ENCODE measurements around the gene MDN1.
A peak's percentile ranks its signal among the peaks of the same experiment; 100 is the strongest.

The MDN1 gene

GRCh38 chr6:89793586-89793985 is 26.0 kb downstream of the MDN1 start:
- in situ Hi-C loops (cut with HindIII; ENCODE audit: low sequenced_read_pairs): no loop called here
- TF ChIP-seq, protein P1, sequence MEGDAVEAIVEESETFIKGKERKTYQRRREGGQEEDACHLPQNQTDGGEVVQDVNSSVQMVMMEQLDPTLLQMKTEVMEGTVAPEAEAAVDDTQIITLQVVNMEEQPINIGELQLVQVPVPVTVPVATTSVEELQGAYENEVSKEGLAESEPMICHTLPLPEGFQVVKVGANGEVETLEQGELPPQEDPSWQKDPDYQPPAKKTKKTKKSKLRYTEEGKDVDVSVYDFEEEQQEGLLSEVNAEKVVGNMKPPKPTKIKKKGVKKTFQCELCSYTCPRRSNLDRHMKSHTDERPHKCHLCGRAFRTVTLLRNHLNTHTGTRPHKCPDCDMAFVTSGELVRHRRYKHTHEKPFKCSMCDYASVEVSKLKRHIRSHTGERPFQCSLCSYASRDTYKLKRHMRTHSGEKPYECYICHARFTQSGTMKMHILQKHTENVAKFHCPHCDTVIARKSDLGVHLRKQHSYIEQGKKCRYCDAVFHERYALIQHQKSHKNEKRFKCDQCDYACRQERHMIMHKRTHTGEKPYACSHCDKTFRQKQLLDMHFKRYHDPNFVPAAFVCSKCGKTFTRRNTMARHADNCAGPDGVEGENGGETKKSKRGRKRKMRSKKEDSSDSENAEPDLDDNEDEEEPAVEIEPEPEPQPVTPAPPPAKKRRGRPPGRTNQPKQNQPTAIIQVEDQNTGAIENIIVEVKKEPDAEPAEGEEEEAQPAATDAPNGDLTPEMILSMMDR (IDR thresholded peaks at IDR 0.05; ENCODE audit: low read depth, low read length, missing control alignments): no peak
- DNase-seq (ENCODE audit: low read depth): peak; percentile 26
- H3K4me3 ChIP-seq (ENCODE audit: low read depth, low read length): no peak overlapping the region

DNA sequence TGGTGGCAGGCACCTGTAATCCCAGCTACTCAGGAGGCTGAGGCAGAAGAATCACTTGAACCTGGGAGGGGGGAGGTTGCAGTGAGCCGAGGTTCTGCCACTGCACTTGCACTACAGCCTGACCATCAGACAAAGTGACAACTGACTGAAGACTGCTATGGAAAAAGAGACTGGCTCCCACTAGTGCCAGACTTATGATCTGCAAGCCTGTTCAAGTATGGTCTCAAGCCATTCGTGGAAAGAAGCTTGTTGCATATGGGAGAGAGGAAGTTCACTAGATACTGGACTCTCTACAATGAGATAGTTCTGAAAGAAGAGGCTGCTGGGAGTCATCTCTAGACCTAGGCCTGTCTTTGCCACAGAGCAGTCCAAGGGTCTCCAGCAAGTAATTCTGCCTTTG is 26.7 kb downstream of the MDN1 start:
- TF ChIP-seq, protein P1 (IDR thresholded peaks at IDR 0.05; ENCODE audit: low read depth, low read length, missing control alignments): peak; percentile 62
- peak; percentile 9 for DNase-seq (ENCODE audit: low read depth)
- in situ Hi-C loops (cut with HindIII; ENCODE audit: low sequenced_read_pairs): no loop called here
- H3K4me3 ChIP-seq (ENCODE audit: low read depth, low read length): no peak overlapping the region

DNA sequence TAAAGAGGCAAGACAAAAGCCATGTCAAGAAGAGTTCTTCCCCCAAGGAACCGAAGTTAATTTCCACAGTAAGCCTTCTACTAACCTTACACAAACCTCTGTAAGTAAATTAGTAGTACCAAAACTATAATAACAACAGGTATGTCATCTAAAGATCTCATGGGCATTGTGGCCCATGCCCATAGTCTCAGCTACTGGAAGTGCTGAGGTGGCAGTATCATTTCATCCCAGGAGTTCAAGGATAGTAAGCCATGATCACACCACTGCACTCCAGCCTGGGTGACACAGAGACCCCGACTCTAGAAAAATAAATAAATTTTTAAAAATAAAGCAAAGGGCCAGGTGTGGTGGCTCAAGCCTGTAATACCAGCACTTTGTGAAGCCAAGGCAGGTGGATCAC is 29.2 kb downstream of the MDN1 start:
- no peak for DNase-seq (ENCODE audit: low read depth)
- H3K4me3 ChIP-seq (ENCODE audit: low read depth, low read length): no peak overlapping the region
- TF ChIP-seq, protein P1 (IDR thresholded peaks at IDR 0.05; ENCODE audit: low read depth, low read length, missing control alignments): no peak
- in situ Hi-C loops (cut with HindIII; ENCODE audit: low sequenced_read_pairs): no loop called here

GRCh38 chr6:89789980-89790379 is 29.6 kb downstream of the MDN1 start:
- TF ChIP-seq, protein P1 (IDR thresholded peaks at IDR 0.05; ENCODE audit: low read depth, low read length, missing control alignments): no peak
- no peak overlapping the region for H3K4me3 ChIP-seq (ENCODE audit: low read depth, low read length)
- no peak for DNase-seq (ENCODE audit: low read depth)
- in situ Hi-C loops (cut with HindIII; ENCODE audit: low sequenced_read_pairs): no loop called here

DNA sequence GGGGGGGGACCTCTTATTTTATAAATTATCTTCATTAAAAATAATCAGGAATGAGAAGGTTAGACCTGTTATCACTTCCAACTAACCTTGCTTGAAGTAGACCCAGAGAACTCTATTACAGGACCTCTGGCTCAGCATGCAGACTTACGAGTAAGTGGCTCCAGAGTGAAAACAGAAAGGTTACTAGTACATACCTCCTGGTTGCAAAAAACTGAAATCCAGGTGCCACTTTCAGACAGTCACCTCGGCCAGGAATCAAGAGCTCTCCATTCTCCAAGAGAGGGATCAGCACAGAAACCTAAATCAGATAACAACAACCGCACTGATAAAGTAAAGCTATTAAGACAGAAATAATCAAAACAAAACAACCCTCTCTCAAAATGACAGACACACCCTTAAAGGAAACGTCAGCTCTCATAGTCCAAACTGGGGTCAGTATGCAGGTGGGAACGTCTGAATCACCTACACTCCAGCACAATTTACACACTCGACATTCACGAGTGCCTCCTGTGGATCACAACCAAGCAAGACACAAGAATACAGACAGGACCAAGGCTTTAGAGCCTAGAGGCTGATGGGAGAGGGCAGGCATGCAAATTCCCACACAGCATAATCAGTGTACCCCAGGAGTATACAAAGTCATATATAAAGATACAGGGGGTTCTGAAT is 31.8 kb downstream of the MDN1 start:
- no peak for DNase-seq (ENCODE audit: low read depth)
- TF ChIP-seq, protein P1 (IDR thresholded peaks at IDR 0.05; ENCODE audit: low read depth, low read length, missing control alignments): no peak
- in situ Hi-C loops (cut with HindIII; ENCODE audit: low sequenced_read_pairs): no loop called here
- no peak overlapping the region for H3K4me3 ChIP-seq (ENCODE audit: low read depth, low read length)

DNA sequence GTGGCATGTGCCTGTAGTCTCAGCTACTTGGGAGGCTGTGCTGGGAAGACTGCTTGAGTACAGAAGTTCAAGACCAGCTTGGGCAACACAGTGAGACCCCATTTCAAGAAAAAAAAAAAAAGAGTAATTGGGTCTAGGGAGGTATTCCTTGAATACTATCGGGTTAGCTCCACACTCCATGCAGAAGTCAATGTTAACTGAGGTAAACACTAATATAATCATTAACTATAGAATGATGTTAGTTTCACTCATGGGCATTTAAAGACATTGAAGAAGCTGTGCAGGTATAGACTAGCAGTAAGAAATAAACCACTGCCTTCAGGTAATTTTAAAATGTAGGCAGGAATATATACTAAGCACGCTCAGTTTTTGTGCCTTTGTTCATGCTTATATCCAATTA is 32.6 kb downstream of the MDN1 start:
- DNase-seq (ENCODE audit: low read depth): no peak
- no peak overlapping the region for H3K4me3 ChIP-seq (ENCODE audit: low read depth, low read length)
- TF ChIP-seq, protein P1 (IDR thresholded peaks at IDR 0.05; ENCODE audit: low read depth, low read length, missing control alignments): no peak
- in situ Hi-C loops (cut with HindIII; ENCODE audit: low sequenced_read_pairs): no loop called here

All from astrocyte of the cerebellum (primary cell).